GM23338 (cell line): ENCODE results near the gene CENPN. TPM values are rescaled to one million over a fixed set of nuclear protein-coding genes. Genes with fewer than 3 reads are reported as not detected.

Experiments used
- JUNB ChIP-seq: IDR thresholded peaks from one replicate; pipeline ENCODE4 v1.6.1; 2016; ENCODE audit warnings: antibody characterized with exemption; ENCODE audit not compliant: unreplicated experiment
- POLR2AphosphoS5 ChIP-seq: IDR thresholded peaks from 2 replicates; pipeline ENCODE4 v1.6.1; 2016; ENCODE audit warnings: antibody characterized with exemption, low read depth
- REST ChIP-seq: IDR thresholded peaks from one replicate; pipeline ENCODE4 v1.6.1; 2018; ENCODE audit warnings: antibody characterized with exemption; ENCODE audit not compliant: unreplicated experiment
- ZNF114 ChIP-seq: fragments of 250-450 bp; sonication (Bioruptor Pico); IDR thresholded peaks from 2 replicates; pipeline ENCODE4 v1.5.0; 2020; ENCODE audit warnings: mild to moderate bottlenecking, moderate library complexity
- ZNF462 ChIP-seq: fragments of 250-450 bp; sonication (Bioruptor Pico); IDR thresholded peaks from 2 replicates; pipeline ENCODE4 v1.5.0; 2020; ENCODE audit warnings: mild to moderate bottlenecking, moderate library complexity
- polyA plus RNA-seq: library from polyadenylated mRNA; unstranded; fragments of >200 nt; fragmentation: Nextera tagmentation; extraction: Ambion mirVana; gene quantifications from 2 replicates; pipeline ENCODE4 v1.2.1, GENCODE V29; 2016
- total RNA-seq: library from RNA; depleted of rRNA; stranded (reverse); fragments of >200 nt; shearing (Covaris generic); gene quantifications from 2 replicates; pipeline ENCODE4 v1.2.3, GENCODE V29; 2014
- TF ChIP-seq, protein P1 (sequence below), 2 experiments: fragments of 200-600 bp in 1 of 2; sonication (generic) in 1 of 2; conservative IDR thresholded peaks; 2 replicates each; pipeline versions ENCODE4 v1.5.1 to v1.6.1; 2016 to 2017; ENCODE audit warnings: antibody characterized with exemption in 2 of 2, low read depth in 2 of 2, mild to moderate bottlenecking in 2 of 2, moderate library complexity in 1 of 2

Gene CENPN
- total and polyA plus RNA-seq, 2 experiments from 2014 or later = 43.6 to 80.8 TPM

DNA sequence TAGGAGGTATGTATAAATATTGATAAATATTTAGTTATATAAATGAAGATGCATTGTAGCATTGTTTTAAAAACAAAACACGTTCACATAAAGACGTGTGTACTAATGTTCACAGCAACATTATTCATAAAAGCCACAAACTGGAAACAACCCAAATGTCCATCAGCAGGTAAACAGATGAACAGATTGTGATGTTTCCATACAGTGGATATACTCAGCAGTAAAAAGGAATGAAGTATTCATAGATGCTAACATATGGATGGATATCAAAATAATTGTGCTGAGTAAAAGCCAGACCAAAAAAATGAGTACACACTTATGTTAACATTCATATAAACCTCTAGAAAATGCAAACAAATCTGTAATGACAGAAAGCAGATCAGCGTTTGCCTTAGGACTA, 6.0 kb downstream of the CENPN start (continued):
- TF ChIP-seq ZNF462 (CRISPR knock-in tag) (no peak), POLR2AphosphoS5 (no peak), ZNF114 (CRISPR knock-in tag) (no peak), REST (no peak), JUNB (no peak)
- TF ChIP-seq, protein P1, sequence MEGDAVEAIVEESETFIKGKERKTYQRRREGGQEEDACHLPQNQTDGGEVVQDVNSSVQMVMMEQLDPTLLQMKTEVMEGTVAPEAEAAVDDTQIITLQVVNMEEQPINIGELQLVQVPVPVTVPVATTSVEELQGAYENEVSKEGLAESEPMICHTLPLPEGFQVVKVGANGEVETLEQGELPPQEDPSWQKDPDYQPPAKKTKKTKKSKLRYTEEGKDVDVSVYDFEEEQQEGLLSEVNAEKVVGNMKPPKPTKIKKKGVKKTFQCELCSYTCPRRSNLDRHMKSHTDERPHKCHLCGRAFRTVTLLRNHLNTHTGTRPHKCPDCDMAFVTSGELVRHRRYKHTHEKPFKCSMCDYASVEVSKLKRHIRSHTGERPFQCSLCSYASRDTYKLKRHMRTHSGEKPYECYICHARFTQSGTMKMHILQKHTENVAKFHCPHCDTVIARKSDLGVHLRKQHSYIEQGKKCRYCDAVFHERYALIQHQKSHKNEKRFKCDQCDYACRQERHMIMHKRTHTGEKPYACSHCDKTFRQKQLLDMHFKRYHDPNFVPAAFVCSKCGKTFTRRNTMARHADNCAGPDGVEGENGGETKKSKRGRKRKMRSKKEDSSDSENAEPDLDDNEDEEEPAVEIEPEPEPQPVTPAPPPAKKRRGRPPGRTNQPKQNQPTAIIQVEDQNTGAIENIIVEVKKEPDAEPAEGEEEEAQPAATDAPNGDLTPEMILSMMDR (conservative IDR thresholded peaks at IDR 0.05; ENCODE audit: low read depth in 2 of 2) = no peak
